Fibroblast of skin of abdomen (primary cell): Measurements from ENCODE around the gene CFAP46.
"Not testable (repeated sequence)": the region's sequence is repeated elsewhere in the genome, so short reads cannot be mapped to it uniquely, and the experiment has no call there.

Experiments
- DNase-seq: peaks from one replicate; pipeline ENCODE4 v3.0.0-alpha.2; 2013

The CFAP46 gene

GRCh38 chr10:132926777-132927650, 15.4 kb downstream of the CFAP46 start:
- no peak for DNase-seq

GRCh38 chr10:132926070-132926469, 16.3 kb downstream of the CFAP46 start:
- DNase-seq, result no peak

GRCh38 chr10:132925614-132926013, 16.8 kb downstream of the CFAP46 start:
- DNase-seq, result no peak

GRCh38 chr10:132925071-132925561, 17.3 kb downstream of the CFAP46 start:
- DNase-seq, result no peak

GRCh38 chr10:132924046-132924952, 18.1 kb downstream of the CFAP46 start:
- no peak for DNase-seq

GRCh38 chr10:132923384-132923783, 19.0 kb downstream of the CFAP46 start:
- DNase-seq, result not testable (repeated sequence)

- DNase-seq, result no peak
Observed at GRCh38 chr10:132922872-132923271, 19.5 kb downstream of the CFAP46 start.

- DNase-seq, result no peak
Observed at GRCh38 chr10:132921818-132922807, 20.3 kb downstream of the CFAP46 start.

GRCh38 chr10:132921086-132921485, 21.3 kb downstream of the CFAP46 start:
- no peak for DNase-seq

- no peak for DNase-seq
Observed at GRCh38 chr10:132920101-132920925, 22.1 kb downstream of the CFAP46 start.

- no peak for DNase-seq
Observed at GRCh38 chr10:132919374-132920100, 22.8 kb downstream of the CFAP46 start.

- no peak for DNase-seq
Observed at GRCh38 chr10:132918617-132919373, 23.6 kb downstream of the CFAP46 start.

- no peak for DNase-seq
Observed at GRCh38 chr10:132918264-132918616, 24.1 kb downstream of the CFAP46 start.

- no peak for DNase-seq
Observed at GRCh38 chr10:132916956-132917666, 25.3 kb downstream of the CFAP46 start.

- no peak for DNase-seq
Observed at GRCh38 chr10:132916421-132916841, 25.9 kb downstream of the CFAP46 start.

GRCh38 chr10:132915411-132915810, 27.0 kb downstream of the CFAP46 start:
- DNase-seq, result no peak

GRCh38 chr10:132914732-132915131, 27.6 kb downstream of the CFAP46 start:
- DNase-seq, result no peak

- no peak for DNase-seq
Observed at GRCh38 chr10:132913559-132914115, 28.7 kb downstream of the CFAP46 start.
